ENCODE results near the gene F7.

Gene F7

GRCh38 chr13:113084943-113085540, 20.5 kb upstream of the F7 start (continued):
- TF ChIP-seq PRDM6 (tag by site-specific recombination; IDR thresholded peaks at IDR 0.05) = no peak

GRCh38 chr13:113086031-113086750, 19.4 kb upstream of the F7 start:
- Histone ChIP-seq H3K4me3 (ENCODE audit: low read depth, low read length) (no peak overlapping the region), H3K36me3 (ENCODE audit: control insufficient read depth in 2 of 2, insufficient read depth in 1 of 2, low read length in 2 of 2) (peaks cover 0 to 15% of the 10 kb centered on the region in 2 experiments; a peak in 1 of 3 replicates), H3K27ac (ENCODE audit: extremely low read depth, low read depth, low read length) (no peak overlapping the region), H3K9me3 (ENCODE audit: control insufficient read depth, insufficient read depth, low read depth, low read length) (no peaks in the 10 kb centered on the region), H3K4me1 (ENCODE audit: control insufficient read depth, insufficient read depth, low read length) (no peaks in the 10 kb centered on the region; the same call in 1 of the 2 replicates)
- ChIA-PET POLR2A (no interaction called here), CTCF (interaction anchor here (1.2 kb wide), 1 partner anchor 8 kb away, joined by 5 read pairs; no protein-coding TSS in a partner anchor)
- TF ChIP-seq ZNF707 (tag by site-specific recombination; IDR thresholded peaks at IDR 0.05) (no peak), ZBTB11 (tag by site-specific recombination; conservative IDR thresholded peaks at IDR 0.05; ENCODE audit: low read depth) (no peak), ZIC2 (tag by site-specific recombination; IDR thresholded peaks at IDR 0.05) (no peak), ZNF514 (tag by site-specific recombination; IDR thresholded peaks at IDR 0.05) (no peak), ZNF148 (tag by site-specific recombination; IDR thresholded peaks at IDR 0.05; ENCODE audit: borderline replicate concordance) (no peak), ZNF529 (tag by site-specific recombination; IDR thresholded peaks at IDR 0.05; ENCODE audit: insufficient replicate concordance) (no peak), ZNF747 (tag by site-specific recombination; IDR thresholded peaks at IDR 0.05) (no peak), TSHZ1 (tag by site-specific recombination; IDR thresholded peaks at IDR 0.05; ENCODE audit: borderline replicate concordance) (no peak), YY2 (tag by site-specific recombination; IDR thresholded peaks at IDR 0.05) (no peak), ZFHX2 (tag by site-specific recombination; conservative IDR thresholded peaks at IDR 0.05) (no peak), ZNF433 (tag by site-specific recombination; IDR thresholded peaks at IDR 0.05; ENCODE audit: low read depth) (no peak), ZNF670 (tag by site-specific recombination; IDR thresholded peaks at IDR 0.05; ENCODE audit: low read depth) (no peak), ZNF280D (tag by site-specific recombination; IDR thresholded peaks at IDR 0.05) (no peak), ZNF324 (tag by site-specific recombination; IDR thresholded peaks at IDR 0.05) (no peak), ZBTB10 (tag by site-specific recombination; IDR thresholded peaks at IDR 0.05) (no peak), ZBTB1 (tag by site-specific recombination; IDR thresholded peaks at IDR 0.05) (no peak)

All from HEK293 (cell line).